Measurements from ENCODE around the gene RGS13. TPM values are rescaled to one million over a fixed set of nuclear protein-coding genes. Genes with fewer than 3 reads are reported as not detected.

Gene RGS13
- total RNA-seq, 2 experiments from 2014 or later = not detected

Other genes with a start within 250 kb of the RGS13 start
- gene RGS1, start 60.4 kb upstream of the RGS13 start, total RNA-seq = 10 to 100 TPM; 25.8 to 28.7 TPM
- gene RGS2, start 172.9 kb downstream of the RGS13 start, total RNA-seq = 1 to 10 TPM; 6.2 TPM

All from activated CD8-positive, alpha-beta memory T cell treated with anti-CD3 and anti-CD28 coated beads for 36 hours (primary cell).